GM18519 (cell line): ENCODE results near the gene PLSCR1.

Source experiments
- ATAC-seq: cut with Tn5 transposase; IDR thresholded peaks from one replicate; pipeline ENCODE4 v1.9.1; 2021; ENCODE audit warnings: mild to moderate bottlenecking, moderate library complexity; ENCODE audit not compliant: unreplicated experiment, low FRiP score

Gene PLSCR1

DNA sequence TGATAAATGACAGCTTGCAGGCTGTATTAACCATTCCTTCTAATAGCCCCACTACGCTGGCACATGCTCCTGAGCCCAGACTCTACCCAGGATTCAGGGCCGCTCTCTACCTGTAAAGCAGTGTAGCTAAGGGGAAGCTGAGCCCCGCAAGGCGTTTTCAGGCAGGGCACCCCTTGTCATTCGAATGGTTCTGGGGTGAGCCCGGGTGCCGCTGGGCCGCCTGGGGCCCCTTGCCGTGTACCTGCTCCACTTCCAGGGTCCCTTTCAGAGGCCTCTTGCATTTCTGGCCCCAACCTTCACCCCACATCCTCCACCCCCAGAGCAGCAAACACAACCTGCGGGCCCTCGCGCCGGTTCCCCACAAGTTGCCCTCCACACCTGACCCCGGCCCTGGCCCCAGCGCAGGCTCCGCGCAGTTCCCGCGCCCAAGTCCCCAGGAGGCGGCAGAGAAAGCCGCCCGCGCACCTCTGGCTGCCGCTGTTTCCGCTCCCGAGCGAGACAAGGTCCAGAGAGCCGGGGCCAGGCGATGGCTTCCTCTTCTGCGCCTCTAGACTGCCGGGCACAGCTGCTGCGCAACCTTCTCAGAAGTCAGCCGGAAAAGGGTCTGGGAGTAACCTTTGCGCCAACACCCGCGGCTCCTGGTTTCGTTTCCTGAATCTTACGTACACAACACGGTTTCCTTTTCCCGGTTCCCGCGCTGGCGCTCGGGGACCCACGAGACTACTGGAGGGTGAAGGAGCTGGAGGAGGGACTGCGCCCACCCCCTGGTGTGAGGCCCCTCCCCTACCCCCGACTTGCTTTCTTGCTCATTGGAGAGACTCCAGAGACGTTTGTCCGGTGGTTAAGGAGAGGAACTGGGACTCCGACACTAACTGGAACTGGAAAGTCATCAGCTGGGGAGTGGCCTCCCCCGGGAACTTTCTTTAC, at the start of gene PLSCR1:
TSS of gene PLSCR1 (minus strand) at position 606 of the 927 bp plus-strand sequence. CDS start 8,055 bp downstream, outside the sequence.
- ATAC-seq, result peak; percentile 79

- no peak for ATAC-seq
These were observed 49.4 kb upstream of the PLSCR1 start for GRCh38 chr3:146593776-146594175.

DNA sequence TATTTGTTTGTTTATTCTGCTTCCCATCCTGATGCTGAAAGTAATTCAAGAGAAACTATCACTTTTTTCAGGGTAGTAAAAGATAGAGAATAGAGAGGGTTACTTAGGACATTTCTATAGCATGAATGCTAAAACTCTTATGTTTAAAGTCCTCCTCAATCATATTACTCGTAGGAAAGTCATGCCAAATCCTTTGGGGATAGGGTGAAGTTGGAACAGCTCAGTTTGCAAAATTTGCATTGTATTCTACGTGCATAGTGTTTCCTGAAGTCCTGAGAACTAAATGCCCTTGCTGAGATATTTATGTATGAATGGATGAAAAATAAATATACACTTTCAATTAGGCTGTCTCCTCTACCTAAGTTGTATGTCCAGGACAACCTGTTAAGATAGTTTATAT, 46.1 kb upstream of the PLSCR1 start:
- no peak for ATAC-seq

DNA sequence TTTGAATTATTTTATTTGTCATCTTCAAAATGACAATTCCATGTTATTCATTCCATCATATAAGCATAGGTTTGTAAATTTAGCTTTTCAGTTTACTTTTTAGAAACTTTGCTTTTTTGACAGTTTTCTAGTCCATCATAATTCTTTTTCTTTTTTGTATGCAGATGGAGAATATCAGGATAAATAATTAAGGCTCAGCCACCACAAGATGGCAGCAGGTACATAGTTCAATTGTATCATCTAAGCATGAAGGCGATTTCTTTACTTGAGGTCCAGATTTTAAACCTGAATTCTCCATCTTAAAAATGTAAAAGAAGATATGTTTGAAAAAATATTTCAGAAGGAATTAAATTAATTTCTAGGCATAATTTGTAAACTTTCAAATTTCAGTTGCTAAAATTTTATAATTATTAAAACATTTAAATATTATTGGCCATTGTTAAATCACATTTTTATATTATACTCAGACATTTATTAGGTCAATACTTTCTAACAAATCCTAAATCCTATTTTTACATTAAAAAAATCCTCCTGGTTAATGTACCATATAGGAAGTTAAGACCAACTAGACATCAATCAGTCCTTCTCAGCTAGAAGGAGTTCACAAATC, 45.6 kb upstream of the PLSCR1 start:
- ATAC-seq, result no peak

DNA sequence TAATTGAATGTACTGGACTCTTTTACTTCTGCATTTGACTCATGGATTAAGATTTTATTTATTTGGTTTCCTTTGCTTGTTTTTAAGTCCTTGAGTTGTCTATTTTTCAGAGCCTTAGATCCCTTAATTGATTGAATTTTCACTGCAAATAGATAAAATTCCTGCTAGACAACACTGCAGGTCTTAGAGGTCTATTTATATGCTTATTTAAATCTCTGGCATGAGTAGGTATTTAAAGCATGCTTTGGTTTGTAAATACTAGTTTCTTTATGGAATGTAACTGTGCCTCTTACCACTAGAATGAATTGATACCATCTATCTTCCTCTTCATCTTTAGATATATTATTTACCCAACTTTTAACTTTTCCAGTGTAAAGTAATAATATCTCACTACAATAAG, 40.7 kb upstream of the PLSCR1 start:
- no peak for ATAC-seq

- ATAC-seq, result no peak
These were observed 37.6 kb upstream of the PLSCR1 start for GRCh38 chr3:146581951-146582467.

GRCh38 chr3:146581080-146581601, 36.7 kb upstream of the PLSCR1 start:
- no peak for ATAC-seq

DNA sequence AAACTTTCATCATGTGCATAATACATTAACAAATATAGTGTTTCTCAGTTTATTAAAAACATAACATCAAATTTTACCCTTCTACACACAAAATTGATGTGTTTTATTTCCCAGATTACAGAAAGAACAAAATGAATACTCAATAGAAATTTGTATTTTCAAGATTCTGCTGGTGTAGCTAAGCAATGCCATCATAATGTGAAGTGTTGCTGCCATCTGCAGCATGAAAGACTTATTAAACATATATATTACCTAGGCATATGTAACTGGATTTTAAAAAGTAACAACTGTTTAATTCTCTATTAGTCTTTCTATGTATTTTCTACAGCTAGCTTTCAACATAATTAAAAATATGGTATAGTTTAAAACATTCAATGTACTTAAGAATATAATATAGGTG, 33.3 kb upstream of the PLSCR1 start:
- peak; percentile 80 for ATAC-seq

GRCh38 chr3:146575636-146576035, 31.2 kb upstream of the PLSCR1 start:
- no peak for ATAC-seq

DNA sequence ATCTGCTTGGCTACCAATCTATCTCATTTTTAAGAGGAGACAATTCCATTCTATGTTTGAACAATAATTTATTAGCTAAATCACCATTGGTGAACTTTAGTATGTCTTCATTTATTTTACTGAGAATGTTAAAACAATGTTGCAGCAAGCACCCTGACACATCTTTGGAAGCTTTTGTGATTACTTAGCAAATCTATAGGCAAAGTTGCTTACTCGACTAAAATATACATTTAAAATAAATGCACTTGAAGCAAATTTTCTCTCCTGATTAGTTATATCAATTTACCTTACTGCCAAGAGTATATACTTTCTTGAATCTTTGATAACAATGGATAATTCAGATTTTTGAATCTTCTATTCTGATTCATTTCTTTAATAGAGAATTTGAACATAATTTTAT, 29.8 kb upstream of the PLSCR1 start:
- ATAC-seq, result no peak

DNA sequence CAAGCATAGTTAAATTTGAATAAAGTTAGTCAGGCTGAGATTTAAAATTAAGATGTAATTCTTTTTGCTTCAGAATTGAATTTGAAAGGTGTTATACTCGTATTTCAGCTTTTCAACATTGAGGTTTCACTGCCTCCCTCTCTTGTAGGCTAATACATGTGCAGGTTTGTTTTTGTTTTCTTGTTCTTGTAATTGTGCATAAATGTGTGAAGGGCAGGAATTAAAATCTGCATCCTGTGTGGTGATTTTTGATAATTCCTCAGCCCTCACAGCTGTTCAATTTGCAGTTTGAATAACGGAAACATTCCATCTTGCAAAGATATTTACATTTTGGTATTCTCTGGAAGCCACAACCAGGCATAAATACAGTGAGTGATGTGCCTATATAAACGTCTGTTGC, 24.9 kb upstream of the PLSCR1 start:
- ATAC-seq, result no peak

- no peak for ATAC-seq
These were observed 21.7 kb upstream of the PLSCR1 start for GRCh38 chr3:146566138-146566537.

- no peak for ATAC-seq
These were observed 17.5 kb upstream of the PLSCR1 start for GRCh38 chr3:146561879-146562278.

GRCh38 chr3:146561463-146561862, 17.1 kb upstream of the PLSCR1 start:
- no peak for ATAC-seq

DNA sequence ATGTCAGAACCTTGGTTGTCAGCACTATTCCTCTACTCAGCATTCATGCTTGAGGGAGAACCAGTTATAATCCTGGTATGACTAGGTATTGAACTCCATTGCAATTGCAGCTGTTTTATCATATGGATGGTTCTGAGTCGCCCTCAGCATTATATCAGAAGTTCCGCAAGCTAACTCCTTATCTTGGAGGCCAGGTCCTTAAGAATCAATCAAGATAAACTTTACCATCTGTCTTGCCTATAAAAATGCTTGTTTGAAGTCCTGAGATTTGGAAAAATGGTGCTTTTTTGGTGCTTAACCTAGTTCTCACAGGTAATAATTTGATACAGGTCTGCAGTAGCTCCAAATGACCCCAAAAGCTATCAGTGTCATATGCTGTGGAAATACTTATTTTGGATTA, 16.3 kb upstream of the PLSCR1 start:
- no peak for ATAC-seq

DNA sequence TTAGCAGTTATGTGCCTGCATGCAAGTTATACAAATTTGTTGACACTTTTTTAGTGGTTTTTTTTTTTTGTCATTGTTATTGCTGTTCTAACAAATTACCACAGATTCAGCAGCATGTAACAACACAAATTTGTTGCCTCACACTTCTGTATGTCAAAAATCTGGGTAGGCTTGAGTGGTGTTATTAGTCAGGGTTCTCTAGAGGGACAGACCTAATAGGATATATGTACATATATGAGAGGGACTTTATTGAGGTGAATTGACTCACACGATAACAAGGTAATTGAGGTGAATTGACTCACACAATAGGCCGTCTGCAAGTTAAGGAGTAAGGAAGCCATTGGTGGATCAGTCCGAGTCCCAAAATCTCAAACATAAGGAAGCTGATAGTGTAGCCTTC, 15.0 kb upstream of the PLSCR1 start:
- no peak for ATAC-seq

DNA sequence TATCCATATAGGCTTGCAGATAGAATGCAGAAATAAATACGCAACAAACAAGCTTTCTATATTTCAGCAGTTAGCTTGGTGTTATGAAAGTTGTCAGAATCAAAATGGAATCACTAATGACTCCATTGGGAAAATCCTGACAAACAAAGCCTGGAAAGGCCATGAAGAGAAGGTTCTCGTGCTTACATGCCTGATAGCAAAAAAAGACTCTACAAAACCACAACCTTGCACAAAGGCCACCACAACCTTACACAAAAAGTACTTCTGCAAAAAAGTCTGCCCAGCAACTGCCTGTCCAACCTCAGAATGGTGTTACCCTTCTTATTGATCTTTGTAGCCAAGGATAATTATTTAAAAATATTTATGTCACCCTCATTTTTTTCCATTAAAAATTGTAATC, 14.4 kb upstream of the PLSCR1 start:
- ATAC-seq, result no peak

DNA sequence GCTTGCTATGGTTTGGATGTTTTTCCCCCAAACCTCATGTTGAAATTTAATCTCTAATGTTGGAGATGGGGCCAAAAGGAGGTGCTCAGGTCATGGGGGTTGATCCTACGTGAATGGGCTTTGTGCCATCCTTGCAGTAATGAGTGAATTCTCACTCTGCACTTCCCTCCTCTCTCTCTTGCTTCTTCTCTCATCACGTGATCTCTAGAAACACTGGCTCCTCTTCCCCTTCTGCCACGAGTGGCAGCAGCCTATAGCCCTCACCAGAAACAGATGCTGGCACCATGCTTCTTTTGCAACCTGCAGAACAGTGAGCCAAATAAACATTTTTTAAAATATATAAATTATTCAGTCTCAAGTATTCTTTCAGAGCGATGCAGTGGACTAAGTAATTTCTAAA, 13.3 kb upstream of the PLSCR1 start:
- ATAC-seq, result no peak

DNA sequence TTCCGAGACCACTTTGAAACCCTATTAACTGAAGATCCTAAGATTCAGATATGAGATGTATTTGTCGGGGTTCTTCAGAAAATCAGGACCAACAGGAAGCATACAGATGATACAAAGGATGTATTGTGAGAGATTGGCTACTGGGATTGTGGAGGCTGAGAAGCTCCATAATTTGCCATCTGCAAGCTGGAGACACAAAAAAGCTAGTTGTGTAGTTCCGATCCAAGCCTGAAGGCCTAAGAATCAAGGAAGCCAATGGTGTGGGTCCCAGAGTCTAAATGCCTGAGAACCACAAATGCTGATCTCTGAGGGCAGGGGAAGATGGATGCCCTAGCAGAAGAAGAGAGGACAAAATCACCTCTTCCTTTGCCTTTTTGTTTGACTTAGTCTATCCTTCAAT, 10.9 kb upstream of the PLSCR1 start:
- no peak for ATAC-seq

DNA sequence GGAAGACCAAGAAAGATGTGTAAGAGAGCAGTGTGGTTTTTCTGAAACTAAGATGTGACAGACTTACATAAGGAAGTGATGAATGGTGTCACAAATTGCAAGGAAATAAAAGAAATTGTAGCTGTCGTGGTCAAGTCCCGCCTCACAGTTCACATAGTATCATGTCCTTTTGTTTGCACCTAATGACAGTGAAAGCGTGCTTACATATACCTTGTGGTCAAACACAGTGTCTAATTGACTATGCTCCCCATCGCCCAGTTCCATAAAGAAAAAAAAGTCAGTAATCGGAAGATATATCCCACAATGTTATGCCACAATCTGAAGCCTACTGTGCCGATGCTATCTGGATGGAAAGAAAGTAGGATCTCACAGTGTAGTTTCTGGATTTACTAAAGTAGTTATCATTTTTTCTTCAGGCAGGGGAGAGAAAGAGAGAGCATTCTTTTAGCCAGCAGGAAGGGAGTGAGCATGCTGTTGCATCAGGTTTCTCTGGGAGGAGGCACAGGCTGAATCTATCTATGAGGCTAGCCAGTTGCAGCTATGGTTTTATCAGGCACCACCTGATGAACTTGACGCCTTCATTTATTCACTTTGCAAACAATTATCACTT, 9.8 kb upstream of the PLSCR1 start:
- no peak for ATAC-seq
